A673 (cell line): Measurements from ENCODE around the gene RAD23B.

Source experiments
- CTCF ChIP-seq: fragments of 300-800, 200-600 bp; sonication (generic); conservative IDR thresholded peaks from 2 replicates; pipeline ENCODE4 v1.5.1; 2017; ENCODE audit warnings: low read depth, mild to moderate bottlenecking, antibody characterized with exemption, low read length, moderate library complexity, mixed read lengths
- EZH2 ChIP-seq: fragments of 200-600 bp; sonication (generic); IDR thresholded peaks from 2 replicates; pipeline ENCODE4 v1.6.1; 2017; ENCODE audit warnings: borderline replicate concordance, low read depth, mild to moderate bottlenecking, mixed read lengths, antibody characterized with exemption, low read length; ENCODE audit not compliant: poor library complexity, severe bottlenecking

GRCh38 chr9:107286057-107286456 lies 3.0 kb downstream of the RAD23B start:
- no peak for TF ChIP-seq CTCF
- TF ChIP-seq EZH2: no peak
